T follicular helper cell (primary cell): ENCODE measurements around the gene HIBADH.
"Not testable (repeated sequence)": the region's sequence is repeated elsewhere in the genome, so short reads cannot be mapped to it uniquely, and the experiment has no call there.

Source experiments
- DNase-seq: peaks from one replicate; pipeline ENCODE4 v3.0.0-alpha.2; 2020; ENCODE audit warnings: low read depth

The HIBADH gene

DNA sequence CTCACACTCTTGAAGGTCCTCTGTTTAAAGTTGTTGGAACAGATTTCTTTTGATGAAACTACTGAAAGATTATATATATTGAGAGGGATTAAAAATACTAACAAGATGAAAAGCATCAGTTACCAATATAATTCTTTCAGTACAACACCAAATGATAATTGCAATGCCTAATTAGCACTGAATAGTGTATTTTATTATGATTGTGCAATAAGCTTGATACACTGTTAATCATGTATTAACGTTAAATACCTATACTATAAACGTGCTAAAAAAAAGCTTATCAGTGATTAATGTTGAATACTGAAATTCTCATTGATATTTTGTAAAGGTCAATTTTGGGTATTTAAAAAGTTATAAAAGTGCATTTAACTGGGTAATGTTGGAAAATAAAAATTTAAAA, 61.5 kb downstream of the HIBADH start:
- no peak for DNase-seq

DNA sequence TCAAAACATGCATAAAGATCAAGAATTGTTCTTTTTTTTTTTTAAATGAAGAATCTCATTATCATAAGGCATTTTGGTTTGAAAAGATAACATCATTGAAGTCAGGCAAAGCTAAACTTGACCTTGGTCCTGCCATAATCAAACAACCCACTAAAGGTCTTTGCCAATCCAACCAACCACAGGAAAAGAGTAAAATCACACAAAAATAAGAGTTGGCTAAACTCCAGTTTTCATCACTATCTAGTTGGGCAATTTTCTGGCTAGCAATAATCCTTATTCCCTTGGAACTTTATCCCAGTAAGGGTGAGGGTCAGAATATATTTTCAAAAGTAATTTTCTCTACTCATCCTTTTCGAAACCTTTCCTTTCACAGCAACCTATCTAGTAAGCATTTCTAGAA, 62.4 kb downstream of the HIBADH start:
- no peak for DNase-seq

DNA sequence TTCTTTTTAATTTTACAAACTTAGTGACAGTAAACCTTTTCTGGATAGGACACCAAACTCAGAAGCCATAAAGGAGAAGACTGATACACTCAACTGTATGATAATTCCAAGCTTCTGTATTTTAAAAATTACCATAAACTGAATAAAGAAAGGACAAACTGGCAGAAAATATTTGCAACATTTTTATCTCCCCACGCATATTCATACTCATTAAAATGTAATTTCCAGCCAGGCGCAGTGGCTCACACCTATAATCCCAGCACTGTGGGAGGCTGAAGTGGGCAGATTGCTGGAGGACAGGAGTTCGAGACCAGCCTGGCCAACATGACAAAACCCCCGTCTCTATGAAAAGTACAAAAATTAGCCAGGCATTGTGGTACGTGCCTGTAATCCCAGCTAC, 67.7 kb downstream of the HIBADH start:
- no peak for DNase-seq

DNA sequence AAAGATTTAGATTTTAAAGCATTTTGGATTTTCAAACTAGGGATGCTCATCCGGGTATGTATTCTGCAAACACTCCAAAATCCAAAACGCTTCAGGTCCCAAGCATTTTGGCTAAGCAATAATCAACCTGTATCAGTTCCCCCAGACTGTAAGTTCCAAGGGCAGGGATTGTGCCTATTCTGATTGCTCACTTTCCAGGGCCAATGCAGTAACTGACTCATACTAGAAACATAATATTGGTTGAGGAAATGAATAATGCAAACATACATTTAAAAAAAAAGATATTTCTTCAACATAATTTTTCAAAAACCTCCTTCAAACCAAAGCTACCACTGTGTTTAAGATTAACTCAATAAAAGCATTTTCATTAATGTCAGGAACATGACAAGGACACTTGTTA, 69.5 kb downstream of the HIBADH start:
- DNase-seq: no peak

DNA sequence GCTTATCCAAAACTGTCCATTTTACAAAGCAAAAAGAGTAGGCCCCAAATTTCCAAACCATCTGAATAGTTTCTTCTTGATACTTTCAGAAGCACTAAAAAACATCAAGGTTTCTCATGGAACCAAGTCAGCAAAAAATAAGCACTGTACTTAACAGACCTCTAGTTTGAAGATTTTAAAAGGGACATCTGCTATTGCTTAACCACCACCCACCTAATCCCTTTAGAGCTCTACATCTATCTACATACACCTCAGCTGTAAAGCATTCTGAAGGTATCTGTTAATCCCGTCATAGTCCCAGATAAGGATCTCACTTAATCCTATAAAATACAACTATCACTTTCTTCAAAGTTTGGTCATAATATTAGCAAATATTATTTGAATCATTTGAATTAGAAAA, 72.3 kb downstream of the HIBADH start:
- DNase-seq: no peak

DNA sequence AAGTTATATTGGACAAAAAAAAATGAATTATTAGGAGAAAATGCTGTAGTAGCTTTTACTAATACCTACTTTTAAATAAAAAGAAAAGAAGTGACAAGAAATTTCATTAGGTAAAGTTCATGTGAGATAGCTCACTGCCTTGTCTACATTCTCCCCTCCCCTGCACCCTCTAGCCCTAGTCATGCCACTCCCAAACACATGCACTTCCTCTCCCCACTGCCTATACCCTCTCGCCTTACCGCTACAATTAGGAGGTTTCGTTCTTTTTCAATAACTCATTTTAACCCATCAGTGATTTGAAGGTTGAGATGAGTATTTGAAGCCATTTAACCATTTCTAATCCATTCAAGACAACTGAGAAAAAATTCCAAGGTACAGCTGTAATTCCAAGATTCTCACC, 75.3 kb downstream of the HIBADH start:
- DNase-seq: no peak

DNA sequence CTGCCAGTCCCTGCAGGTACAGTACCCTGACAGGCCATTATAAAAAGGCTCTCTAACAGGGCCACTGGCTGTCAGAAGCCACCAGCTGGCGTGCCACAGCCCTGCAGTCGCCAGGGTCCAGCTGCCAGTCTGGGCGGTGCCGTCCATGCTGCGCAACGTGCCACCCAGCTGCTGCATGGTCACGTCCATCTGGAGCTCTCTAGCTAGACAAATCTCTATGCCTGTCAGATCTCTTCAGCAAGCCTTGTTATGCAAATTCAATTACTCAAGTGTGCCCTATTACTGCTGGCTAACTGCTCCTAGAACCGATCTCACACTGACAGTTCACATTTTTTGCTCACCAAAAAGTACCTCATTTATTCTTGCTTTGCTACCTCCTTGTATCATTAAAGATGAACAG, 75.9 kb downstream of the HIBADH start:
- no peak for DNase-seq

DNA sequence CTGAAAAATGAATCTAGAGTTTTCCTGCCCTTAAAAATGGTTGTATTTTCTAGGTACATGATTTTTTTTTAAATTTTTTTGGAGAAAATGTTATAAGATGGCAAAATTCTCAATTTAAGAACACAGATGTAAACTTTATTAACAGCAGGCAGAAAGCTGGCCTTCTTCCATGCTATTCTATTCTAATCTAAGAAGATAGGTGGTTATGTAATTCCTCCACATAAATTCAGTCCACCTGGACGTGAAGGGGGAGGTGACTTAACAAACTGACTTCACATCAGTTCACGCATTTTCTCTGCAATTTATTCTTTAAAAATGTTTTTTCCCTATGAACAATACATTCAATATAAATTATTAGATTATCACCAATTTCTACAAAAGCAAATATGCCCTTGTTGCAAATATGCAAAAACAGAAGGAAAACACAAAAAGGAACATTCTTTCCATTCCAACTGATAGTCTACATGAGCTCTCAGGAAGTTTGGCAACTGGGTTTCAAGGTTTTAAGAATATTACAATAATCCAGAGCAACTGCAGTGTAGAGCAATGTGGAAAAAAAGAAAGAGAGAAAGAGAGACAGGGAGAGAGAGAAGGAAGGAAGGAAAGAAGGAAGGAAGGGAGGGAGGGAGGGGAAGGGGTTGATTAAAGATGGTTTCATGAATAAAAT, 76.8 kb downstream of the HIBADH start:
- no peak for DNase-seq

DNA sequence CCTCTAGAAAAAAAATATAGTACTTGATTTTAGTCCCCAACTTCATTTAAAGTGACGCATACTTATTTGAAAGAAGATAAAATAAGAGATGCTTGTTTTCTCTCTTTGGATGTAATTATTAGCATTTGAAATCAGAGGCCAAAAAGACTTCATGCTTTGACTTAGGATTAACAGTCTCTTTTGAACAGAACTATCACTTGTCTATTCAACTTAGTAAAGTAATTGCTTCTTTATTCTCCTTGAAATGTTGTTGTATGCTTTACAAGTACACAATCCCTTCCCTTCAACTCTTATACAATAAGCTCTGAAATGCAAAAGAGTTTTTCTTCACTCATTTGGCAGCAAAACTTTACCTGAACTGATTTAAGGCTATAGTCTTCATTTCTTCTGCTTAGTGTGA, 80.8 kb downstream of the HIBADH start:
- no peak for DNase-seq

DNA sequence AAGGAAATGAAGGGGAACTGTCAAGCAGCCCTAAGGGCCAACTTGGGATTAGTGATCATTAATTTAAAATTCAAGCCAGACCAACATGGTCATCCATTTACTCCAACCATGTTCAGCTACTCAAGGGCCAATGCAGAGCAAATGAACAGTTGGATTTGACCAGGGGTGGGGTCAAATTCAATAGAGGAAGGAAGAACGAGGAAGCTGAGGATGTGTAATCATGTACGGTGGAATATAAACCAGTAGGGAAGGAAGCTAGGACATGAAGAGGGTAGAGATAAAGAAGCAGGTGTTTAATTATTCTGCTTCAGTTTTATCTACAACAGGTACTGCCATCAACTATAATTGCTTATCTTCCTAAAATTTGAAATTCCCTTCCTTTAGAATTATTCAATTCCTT, 81.6 kb downstream of the HIBADH start:
- no peak for DNase-seq

DNA sequence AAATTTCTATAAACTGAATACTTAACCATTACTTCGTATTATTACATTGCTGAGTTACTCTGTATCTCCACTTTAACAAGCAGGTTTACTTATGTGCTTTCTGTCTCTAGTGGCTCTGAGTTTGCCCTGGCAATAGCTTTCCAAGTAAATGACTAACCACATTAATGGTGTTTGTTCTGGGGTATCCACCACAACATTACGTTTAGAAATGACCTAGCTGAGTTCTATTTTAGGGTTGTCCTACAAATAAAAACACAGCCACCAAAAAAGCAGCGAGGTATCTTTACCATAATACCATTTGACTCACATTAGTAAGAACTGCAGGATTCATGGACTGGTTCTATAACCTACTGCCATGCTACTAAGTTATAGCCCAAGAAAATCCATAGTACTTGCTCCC, 83.1 kb downstream of the HIBADH start:
- DNase-seq: no peak

DNA sequence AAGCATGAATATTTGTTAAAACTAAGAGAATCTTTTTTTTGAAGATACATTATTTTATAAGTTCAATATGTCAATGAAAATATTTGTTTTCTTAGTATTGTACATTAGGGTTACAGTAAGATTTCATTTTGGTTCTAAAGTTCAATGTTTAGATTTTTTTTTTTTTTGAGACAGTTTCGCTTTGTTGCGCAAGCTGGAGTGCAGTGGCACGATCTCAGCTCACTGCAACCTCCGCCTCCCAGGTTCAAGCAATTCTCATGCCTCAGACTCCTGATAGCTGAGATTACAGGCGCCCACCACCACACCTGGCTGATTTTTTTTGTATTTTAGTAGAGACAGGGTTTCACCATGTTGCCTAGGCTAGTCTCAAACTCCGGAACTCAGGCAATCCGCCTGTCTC, 84.5 kb downstream of the HIBADH start:
- DNase-seq: not testable (repeated sequence)

DNA sequence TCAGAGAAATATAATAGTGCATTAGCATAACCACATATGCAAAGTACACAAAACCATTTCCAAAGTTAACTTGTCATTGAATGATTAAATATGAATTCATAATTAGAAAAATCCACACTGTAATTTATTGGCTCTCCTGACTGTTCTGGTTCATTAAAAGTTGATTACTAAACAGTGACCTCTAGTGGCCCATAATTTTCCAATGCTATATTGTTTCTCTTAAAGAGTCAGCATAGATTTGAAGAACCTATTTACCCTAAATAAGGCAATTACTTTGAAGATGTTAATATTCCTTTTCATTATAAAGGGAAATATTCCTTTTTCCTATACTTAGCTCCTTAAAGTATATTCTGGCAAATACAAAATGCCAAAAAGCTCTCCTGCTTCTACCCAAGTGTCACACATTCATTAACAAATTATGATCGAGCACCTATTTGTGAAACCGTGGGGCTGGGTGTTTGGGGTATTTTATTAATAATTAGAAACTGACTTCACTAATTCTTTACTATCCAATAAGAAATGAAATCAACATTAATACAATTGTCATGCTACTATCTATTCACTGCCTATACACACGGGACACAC, 86.2 kb downstream of the HIBADH start:
- DNase-seq: no peak

DNA sequence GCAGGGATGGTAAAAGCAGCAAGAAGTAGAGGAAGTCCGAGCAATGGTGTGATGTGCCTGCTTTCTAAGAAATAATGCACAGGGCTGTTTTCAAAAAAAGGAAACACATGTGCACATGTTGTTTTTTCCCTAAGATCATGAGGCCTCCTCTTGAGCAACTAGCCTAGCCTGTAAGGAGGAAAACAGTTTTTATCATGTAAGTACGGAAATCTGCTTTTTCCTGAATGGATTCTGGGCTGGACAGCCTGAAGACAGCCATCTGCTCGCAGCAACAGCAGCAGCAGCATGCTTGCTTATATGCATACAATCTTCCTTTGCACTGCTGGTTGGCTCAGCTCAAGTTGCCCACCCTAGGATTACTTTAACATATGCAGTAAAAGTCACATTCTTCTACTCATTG, 87.1 kb downstream of the HIBADH start:
- DNase-seq: no peak

DNA sequence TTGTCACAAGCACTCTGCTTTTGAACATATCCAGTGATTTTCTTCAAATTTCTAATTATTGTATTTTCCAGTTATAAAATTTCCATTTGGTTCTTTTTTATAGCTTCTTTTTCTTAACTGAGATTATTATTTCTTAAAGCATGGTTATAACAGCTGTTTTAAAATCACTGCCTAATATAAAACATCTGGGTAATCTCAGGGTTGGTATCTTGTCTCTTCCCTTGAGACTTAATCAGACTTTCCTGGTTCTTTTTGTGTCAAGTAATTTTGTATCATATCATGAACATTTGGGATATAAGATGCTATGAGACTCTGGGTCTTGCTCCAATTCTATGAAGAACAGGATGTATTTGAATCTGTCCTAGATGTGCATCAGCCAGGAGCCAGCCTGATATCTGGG, 93.6 kb downstream of the HIBADH start:
- DNase-seq: no peak

DNA sequence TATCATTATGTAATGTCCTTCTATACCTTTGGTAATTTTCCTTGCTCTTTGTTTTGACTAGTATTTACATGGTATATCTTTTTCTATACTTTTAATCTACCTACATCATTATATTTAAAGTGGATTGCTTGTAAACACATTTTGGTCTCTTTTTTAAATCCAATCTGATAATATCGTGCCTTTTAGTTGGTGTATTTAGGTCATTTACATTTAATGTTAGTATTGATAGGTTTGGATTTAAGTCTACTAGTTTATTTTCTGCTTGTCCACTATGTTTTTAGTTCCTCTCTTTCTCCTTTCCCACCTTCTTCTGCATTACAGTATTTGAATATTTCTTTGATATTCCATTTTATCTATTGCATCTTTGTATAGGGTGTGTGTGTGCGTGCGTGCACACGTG, 95.4 kb downstream of the HIBADH start:
- DNase-seq: no peak

DNA sequence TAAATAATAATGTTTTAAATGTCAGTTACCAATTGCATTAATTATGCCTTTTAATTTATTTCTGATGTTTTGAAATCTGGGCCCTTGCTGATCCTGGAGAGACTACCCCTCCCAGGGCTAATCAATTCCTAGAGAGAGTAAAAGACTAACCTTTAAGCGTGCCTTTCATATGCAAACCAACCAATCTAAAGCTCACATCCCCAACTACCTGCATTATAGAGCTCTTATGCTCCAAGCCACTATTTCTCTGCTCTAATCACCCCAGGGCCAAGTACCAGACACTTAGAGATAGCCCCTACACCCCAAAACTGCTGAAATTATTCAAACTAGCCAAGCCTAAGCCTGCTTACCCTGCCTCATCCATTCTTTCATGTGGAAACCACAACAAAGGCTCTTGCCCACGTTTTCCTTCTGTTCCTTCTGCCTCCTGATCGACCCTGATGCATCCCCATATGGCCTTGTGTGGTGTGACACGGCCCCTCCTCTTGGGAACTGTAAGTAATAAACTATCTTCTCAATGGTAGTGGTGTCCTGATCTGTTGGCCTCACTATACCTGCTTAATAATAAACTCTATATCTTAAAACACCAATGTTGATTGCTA, 97.7 kb downstream of the HIBADH start:
- DNase-seq: no peak

DNA sequence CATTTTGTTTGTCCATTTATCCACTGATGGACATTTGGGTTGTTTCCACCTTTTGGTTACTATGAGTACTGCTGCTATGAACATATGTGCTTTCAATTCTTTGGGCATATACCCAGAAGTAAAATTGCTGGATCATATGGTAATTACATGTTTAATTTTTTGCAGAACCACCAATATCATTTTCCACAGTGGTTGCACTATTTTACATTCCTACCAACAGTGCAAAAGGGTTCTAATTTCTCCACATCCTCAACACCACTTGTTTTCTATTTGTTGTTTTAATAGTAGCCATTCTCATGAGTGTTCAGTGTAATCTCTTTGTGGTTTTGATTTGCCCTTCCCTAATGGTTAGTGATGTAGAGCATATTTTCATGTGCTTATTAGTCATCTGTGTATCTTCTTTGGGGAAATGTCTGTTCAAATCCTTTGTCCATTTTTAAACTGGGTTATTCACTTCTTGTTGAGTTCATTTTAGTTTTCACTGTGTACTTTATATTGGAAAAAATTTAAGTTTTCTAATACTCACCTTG, 101.9 kb downstream of the HIBADH start:
- no peak for DNase-seq

DNA sequence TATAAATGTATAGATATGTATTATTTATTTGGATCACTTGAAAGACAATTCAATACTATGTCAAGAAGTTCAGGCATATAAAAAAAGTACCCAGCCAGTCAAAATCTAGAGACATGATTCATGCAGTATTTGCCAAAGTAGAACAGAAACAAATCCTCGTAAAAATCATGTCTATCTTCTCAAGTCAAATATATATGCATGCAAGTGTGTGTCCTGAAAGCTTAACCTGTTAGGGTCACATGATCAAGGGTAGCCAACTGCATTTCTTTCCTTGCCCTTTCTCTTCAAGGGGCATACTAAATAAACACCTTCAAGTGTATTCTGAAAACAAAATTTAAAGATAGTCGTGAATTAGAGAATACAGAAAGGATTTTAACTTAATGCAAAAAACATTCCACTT, 107.0 kb downstream of the HIBADH start:
- no peak for DNase-seq

DNA sequence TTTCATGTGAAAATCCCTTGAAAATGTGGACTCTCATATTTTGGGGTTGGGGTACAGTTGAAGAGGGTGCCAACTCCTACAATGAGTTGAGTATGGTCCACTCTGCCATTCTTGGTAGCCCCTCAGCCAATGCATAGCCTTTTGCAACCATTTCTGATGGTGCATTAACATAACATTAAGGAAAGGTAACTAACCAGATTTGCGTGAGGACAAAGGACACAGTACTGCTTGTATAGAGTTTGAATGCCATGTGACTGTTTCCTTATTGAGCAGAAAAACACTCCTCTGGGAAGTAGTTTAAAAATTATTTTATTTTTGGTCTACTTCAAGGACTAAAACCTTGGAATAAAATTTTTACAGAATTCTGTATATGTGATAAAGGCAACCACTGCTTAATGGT, 107.9 kb downstream of the HIBADH start:
- DNase-seq: no peak

DNA sequence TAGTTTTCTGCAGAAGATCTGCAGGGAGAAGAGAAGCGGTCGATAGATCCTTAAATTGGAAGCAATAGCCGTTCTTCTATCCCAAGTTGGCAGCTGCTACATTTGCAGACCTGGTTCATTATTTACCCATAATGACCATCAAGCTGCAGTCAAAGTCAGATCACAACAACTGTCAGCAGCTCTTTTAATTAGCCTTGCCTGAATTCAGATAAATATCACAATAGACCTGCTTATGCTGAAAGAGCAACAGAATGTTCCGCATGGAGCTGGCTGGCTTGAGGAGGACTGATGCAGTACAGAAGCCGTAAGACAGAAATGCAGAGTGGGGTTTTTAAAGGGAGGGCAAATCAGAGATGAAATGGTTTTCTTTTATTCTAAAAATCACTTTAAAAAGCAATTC, 109.4 kb downstream of the HIBADH start:
- DNase-seq: no peak

DNA sequence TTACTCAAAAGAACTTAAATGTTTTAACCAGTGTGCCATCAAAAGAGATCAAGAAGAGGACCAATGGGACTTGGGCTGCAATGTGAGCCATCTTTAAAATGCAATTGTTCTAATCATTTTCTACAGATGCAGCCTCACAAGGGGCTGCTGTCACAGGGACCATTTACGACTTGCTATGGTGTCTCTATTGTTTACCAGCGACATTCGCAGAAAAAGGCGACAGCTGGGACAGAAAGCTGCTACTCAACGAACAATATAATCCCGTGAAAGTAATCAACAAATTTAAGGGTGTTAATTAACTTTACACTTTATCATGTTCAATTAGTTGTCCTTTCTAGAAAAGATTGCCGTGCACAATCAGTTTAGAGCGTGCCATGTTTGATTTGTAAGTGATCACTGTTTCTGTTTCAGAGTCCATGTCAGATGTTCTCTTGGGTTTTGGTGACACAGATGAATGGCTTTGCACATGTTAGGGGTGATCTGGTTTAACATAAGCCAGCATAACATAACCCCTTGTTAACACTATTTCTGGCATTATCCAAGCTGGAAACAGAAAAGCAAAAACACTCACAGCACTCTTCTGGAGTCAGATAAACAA, 110.8 kb downstream of the HIBADH start:
- no peak for DNase-seq

DNA sequence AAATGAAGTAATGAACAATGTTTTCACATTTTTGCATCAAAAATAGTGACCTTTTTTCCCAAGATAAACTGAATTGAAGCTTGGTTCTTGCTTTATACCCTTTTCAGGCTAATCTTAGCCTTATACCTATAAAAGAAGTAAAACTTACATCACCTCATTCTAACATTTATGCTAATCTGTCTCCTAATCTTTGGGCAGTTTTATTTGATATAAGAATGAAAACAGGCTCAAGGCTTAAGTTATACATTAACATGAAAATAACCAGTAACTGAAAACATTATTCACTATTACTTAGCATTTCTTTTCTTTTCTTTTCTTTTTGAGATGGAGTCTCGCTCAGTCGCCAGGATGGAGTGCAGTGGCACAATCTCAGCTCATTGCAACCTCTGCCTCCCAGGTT, 113.1 kb downstream of the HIBADH start:
- no peak for DNase-seq
